NCI-H146 treated with DMSO at 0.1 percent for 48 hours (cell line): ENCODE measurements around the gene GGA1.

ENCODE experiments used
- DNase-seq: peaks from one replicate; lab custom pipeline; 2025; ENCODE audit not compliant: unreplicated experiment; lab: John Stamatoyannopoulos, UW

Gene GGA1

DNA sequence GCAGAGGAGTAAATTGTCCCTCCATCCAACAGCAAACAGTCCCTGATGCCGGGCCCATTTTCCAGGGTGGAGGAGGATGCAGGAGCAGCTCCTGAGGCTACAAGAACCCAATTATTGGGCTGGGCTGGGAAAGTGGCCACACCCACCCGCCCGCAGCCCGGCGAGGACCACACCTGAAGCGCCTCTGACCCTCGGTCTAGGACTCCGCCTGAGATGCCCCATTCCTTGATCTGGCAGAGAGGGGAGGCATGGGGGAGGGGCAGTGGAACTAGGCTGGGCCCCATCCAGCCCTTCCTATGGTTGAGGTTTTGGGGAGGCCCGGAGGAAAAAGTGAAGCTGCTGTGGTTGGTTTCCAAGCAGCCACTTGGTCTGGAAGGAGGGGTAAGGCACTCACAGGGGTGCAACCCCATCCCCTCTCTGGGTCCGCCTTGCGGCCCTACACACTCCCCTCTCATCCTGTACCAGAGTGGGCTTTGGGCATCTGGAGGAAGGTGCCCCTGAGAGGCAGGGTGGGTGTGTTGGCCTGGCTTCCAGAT lies 64.4 kb downstream of the GGA1 start:
- DNase-seq: no peak

DNA sequence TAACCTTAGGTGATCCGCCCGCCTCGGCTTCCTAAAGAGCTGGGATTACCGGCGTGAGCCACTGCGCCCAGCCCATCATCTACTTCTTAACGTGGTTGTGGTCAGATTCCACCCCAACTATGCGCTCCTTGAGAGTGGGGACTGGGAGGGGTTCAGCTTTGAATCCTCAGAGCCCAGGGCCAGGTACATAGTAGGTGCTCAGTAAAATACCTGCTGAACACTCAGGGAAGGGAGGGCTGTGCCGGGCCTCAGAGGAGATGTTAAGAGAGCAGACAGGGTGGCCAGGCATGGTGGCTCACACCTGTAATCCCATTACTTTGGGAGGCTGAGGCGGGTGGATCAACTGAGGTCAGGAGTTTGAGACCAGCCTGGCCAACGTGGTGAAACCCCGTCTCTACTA lies 65.6 kb downstream of the GGA1 start:
- DNase-seq: no peak

DNA sequence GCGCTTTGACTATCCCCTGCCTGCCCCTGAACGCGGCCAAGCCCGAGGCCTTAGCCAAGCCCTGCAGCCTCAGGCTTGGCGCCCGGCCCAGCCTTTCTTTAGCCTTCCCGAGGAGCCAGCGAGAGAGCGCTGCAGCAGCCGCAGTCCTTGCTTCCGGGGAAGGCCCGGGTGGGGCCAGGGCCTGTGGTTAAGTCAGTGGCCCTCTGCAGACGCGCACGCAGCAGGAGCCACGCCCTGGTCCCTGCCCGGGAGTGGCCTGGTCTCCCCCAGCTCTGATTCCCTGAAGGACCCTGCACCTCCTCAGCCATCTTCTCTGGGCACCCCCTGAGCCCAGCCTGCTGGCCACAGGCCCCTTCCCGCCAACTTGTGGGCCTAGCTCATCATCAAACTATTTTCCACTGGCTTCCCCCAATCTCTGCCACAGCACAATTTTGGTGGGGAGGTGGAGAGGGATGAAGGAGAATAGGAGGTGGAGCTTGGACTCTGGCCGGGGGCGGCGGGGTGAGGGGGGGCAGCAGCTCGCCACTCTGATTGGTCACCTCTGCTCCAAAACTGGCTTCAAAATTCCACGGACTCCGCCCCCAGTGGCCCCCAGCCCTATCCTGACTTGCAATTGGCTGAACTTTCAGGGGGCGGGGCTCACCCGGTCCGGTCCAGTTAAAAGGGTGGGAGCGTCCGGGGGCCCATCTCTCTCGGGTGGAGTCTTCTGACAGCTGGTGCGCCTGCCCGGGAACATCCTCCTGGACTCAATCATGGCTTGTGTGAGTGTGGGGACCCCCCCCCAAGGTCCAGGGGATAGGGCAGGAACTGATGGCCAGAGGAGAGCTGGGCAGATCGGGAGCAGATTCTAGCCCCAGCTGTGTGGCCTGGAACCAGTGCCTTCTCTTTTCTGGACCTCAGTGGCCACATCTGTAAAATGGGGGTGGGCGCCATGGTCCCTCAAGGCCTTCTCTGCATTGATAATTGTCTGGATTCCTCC lies 66.6 kb downstream of the GGA1 start, which contains the start of gene LGALS1:
LGALS1 (plus strand) TSS at position 686 of the 979 bp plus-strand sequence; CDS start at position 753, 67 bp downstream.
- peak; percentile 1 for DNase-seq

DNA sequence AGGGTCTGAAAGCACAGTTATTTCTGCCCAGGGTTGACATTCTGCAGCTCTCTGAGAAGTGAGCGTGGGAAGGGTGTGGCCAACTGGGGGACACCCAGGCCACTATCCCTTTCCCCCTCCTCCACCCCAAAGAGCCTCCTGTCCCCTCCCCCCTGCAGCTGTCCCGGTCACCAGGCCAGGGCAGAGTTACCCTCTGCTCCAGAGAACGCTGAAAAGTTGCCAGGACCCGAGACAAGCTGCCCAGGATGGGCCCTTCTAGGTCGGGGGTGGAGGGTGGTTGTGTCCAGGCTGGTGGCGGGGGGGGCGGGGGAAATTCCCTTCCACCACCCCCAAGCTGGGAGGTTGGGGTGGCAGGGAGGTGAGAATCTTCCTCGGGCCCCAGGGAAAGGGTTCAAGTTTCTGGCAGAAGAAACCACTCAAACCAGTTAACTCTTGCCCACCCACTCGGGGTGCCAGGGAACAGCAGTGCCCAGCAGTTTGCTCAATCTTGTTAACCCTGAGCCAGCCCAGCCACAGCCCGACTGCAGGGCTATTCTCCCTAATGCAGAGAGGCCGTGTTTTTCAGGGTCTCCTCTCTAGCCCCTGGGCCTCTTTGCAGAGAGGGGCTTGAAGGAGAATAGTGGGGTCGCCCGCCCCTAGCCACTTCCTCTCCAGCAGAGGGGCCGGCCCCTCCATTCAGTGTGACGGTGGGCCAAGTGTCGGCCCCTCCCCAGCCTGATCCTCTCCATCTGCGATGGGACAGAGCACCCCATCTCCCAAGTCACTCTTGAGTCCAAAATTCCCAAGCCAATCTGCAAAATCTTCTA lies 67.5 kb downstream of the GGA1 start:
- DNase-seq: no peak

DNA sequence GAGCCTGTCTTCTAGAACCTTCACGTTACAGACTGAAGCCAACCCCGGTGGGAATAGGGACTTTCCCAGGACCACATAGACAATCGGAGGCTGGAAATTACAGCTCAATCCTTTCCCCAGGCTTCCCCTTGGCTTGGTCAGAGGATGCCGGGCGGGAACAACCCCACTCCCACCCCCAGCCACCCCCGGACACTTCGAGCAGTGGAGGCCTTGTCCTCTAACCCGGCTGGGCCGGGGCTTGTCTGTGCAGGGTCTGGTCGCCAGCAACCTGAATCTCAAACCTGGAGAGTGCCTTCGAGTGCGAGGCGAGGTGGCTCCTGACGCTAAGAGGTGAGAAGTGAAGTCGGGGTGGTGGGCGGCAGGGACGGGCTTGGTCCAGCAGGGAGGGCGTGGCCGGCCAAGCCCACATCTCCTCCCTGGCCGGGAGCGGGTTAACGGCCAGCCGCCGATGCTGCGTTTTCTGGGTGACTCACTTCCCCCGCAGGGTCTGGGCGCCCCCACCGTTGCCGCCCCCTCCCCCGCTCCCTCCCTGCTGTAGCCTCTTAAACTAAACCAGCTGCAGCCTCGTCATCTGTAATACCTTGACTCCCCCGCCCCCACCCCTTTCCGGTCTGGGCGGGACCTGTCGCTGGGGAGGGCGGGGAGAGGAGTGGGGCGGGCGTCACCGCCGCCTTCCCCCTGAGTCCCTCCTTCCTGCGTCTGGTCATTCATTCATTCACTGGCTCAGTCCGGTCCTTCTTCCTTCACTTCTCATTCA lies 68.3 kb downstream of the GGA1 start:
- DNase-seq: peak; percentile 30

DNA sequence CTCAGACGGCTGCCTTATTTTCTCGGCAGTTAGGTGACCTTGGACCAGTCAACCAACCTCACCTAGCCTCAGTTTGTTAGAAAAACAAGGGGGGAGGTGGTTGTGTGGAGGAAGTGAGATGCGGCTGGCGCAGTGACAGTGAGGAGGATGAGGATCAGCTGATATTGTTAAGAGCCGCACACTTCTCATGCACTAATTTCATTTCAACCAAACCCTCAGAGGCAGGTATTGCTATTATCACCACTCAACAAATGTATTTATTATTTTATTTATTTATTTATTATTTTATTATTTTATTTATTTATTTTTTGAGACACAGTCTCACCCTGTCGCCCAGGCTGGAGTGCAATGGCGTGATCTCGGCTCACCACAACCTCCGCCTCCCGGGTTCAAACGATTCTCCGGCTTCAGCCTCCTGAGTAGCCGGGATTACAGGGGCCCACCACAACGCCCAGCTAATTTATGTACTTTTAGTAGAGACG lies 68.9 kb downstream of the GGA1 start:
- DNase-seq: no peak

DNA sequence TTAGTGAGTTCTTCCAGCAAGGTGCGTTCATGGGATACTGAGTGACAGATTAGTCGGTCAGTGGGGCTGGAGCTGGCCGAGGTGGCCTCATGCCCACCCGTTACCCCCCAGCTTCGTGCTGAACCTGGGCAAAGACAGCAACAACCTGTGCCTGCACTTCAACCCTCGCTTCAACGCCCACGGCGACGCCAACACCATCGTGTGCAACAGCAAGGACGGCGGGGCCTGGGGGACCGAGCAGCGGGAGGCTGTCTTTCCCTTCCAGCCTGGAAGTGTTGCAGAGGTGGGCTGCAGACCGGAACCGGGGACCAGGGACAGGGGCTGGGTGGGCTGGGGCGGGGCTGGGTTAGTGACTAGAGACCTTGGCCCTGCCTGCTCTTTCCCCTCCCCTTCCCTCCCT lies 69.7 kb downstream of the GGA1 start:
- DNase-seq: no peak

DNA sequence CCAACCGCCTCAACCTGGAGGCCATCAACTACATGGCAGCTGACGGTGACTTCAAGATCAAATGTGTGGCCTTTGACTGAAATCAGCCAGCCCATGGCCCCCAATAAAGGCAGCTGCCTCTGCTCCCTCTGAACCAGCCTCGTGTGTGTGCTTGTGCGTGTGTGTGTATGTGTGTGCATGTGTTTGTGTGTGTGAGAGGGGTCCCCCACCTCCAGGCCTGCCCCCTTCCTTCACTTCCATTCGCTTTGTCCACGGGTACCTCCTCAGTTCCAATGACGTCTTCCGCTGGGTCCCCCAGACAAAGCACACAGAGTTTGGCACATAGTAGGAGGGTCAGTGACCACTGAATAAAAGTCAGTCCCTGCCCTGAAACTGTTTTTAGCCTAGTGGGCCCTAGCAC lies 71.0 kb downstream of the GGA1 start:
- no peak for DNase-seq

DNA sequence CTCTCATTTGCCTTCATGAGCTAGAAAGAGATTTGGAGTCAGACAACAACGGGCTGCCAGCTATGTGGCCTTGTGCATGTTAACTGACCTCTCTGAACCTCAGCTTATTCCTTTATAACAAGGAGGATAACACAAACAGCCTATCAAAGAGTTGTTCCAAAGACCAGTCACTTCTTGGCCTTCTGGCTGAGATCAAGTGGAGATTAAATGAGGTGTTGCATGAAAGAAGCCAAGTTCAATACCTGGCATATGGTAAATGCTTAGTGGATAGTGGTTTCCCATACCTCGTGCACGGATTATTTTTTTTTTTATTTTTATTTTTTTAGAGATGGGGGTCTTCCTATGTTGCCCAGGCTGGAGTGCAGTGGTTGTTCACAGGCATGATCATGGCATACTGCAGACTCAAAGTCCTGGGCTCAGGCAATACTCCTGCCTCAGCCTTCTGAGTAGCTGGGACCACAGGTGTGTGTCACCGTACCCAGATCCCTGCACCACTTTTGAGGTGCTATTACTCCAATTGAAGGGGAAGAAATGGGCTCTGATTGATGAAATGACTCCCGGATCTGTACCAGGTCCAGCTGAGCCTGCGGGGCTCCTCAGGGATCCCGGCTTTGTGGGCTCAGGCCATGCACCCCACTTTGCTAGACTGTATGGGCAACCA lies 71.7 kb downstream of the GGA1 start:
- DNase-seq: no peak

DNA sequence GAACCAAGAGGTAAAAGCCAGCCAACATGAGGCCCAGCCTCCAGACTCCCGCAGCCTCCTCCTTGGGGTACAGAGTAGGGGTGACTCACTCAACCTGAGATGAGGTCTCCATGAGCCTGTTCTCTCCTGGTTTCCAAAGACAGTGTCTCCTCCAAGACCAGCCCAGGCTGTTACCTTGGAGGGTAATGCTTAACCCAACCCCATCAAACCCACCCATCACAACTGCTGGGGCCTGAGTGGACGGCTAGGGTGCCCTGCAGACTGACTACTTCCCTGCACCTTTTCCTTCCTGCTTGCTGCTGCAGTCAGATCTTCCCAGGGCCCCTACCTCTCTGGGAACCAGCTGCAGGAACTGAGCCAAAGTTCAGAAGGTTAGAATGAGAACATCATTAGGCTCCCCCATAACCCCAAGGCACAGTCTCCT lies 72.4 kb downstream of the GGA1 start:
- no peak for DNase-seq

DNA sequence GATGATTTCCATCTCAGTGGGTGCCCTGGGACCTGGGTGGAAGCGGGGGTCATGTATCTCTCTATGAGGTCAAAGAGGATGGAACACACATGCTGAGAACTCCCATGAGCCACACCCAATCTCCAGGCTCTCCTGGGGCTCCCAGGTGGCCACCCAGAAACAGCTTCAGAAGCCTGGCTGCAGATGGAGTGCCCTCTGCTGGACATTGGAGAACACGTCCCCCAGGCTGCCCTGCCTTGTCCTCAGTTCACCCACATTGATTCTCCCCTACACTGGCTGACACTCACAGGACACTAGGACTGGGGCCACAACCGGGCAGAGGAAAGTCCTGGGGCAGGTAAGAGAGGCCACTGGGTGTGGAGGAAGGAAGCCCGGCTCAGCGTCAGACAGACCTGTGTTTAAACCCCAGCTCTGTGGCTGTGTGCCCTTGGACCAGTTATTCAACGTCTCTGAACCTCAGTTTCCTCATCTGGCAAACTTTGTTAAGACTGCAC lies 73.0 kb downstream of the GGA1 start:
- DNase-seq: peak; percentile 10
